ENCODE results near the gene ZCCHC9.

DNA sequence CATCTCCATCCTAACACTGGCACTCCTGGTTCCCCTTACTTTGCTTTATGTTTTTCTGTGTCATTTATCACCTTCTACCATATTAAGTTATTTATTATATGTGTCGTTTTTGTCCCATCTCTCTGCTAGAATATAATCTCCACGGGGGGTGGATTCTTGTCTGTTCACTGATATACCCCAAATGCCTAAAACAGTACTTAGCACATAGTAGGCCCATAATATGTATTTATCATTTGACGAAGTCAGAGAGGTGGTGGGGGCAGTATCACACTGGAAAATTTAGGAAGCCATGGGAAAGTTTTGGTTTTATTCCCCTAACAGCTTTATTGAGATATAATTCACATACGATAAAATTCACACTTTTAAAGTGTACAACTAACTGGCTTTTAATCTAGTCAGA is 14.4 kb downstream of the ZCCHC9 start:
- TF ChIP-seq TAF1 (IDR thresholded peaks at IDR 0.05; ENCODE audit: borderline replicate concordance, low read depth, low read length) = no peak
- TF ChIP-seq POLR2AphosphoS5 (IDR thresholded peaks at IDR 0.05; ENCODE audit: low read depth, low read length) = no peak

Measured in GM12892 (cell line).